IPS DF 19.7 (cell line): ENCODE data around the gene LRFN3.
"Not testable (repeated sequence)": the region's sequence is repeated elsewhere in the genome, so short reads cannot be mapped to it uniquely, and the experiment has no call there.

Experiments
- DNase-seq: peaks from one replicate; pipeline ENCODE4 v3.0.0-alpha.2; 2013; ENCODE audit warnings: low read depth, low spot score

The LRFN3 gene

DNA sequence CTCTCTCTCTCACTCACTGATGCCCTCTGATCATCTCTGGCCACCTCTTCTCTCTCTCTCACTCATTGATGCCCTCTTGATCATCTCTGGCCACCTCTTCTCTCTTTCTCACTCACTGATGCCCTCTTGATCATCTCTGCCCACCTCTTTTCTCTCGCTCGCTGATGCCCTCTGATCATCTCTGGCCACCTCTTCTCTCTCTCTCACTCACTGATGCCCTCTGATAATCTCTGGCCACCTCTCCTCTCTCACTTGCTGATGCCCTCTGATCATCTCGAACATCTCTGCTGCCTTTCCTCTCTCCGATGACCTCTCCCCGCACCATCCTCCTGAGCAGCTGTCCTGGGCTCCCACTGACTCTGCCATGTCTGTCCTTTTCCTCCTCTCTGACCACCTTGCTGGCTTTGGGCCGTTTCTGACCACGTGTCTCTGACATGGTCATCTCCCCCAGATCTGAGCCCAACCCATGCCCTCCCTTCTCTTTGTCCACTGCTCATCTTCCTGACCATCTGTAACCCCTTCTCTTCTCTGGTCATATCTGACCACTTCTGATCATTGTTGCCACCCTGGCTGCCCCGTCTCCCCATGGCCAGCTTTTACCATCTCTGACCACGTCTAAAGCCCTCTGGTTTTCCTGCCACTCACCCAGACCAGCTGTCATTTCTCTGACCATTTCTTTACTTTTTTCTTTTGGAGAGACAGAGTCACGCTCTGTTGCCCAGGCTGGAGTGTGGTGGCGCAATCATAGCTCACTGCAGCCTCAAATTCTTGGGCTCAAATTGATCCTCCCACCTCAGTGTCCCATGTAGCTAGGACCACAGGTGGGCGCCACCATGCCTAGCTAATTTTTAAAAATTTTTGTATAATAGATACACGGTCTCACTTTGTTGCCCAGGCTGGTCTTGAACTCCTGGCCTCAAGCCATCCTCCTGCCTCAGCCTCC is 2.4 kb downstream of the LRFN3 start:
- no peak for DNase-seq

DNA sequence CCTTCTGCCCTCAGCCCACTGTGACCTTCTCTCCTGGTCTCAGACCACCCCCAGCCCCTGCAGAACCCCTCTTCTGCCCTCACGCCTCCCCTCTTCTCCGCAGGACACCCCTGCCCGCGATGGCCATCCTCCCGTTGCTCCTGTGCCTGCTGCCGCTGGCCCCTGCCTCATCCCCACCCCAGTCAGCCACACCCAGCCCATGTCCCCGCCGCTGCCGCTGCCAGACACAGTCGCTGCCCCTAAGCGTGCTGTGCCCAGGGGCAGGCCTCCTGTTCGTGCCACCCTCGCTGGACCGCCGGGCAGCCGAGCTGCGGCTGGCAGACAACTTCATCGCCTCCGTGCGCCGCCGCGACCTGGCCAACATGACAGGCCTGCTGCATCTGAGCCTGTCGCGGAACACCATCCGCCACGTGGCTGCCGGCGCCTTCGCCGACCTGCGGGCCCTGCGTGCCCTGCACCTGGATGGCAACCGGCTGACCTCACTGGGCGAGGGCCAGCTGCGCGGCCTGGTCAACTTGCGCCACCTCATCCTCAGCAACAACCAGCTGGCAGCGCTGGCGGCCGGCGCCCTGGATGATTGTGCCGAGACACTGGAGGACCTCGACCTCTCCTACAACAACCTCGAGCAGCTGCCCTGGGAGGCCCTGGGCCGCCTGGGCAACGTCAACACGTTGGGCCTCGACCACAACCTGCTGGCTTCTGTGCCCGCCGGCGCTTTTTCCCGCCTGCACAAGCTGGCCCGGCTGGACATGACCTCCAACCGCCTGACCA is 3.3 kb downstream of the LRFN3 start:
- DNase-seq = no peak

DNA sequence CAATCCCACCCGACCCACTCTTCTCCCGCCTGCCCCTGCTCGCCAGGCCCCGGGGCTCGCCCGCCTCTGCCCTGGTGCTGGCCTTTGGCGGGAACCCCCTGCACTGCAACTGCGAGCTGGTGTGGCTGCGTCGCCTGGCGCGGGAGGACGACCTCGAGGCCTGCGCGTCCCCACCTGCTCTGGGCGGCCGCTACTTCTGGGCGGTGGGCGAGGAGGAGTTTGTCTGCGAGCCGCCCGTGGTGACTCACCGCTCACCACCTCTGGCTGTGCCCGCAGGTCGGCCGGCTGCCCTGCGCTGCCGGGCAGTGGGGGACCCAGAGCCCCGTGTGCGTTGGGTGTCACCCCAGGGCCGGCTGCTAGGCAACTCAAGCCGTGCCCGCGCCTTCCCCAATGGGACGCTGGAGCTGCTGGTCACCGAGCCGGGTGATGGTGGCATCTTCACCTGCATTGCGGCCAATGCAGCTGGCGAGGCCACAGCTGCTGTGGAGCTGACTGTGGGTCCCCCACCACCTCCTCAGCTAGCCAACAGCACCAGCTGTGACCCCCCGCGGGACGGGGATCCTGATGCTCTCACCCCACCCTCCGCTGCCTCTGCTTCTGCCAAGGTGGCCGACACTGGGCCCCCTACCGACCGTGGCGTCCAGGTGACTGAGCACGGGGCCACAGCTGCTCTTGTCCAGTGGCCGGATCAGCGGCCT is 4.1 kb downstream of the LRFN3 start:
- DNase-seq = no peak

DNA sequence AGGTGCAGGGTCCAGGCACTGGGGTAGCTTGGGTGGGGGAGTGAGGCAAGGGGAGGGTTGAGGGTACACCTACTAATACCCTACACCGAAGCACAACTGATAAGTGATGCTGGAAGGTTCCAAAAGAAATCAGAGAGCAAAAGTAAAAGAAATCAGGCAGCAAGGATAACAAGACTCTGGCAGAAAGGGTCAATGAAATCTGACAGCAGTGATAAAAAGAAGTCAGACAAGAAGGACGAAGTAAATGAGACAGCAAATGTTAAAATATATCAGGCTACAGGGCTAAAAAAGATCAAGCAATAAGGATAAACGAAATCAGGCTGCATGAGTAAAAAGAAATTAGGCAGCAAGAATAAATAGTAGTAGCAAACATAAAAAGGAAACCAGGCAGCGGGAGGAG is 4.7 kb downstream of the LRFN3 start:
- no peak for DNase-seq

DNA sequence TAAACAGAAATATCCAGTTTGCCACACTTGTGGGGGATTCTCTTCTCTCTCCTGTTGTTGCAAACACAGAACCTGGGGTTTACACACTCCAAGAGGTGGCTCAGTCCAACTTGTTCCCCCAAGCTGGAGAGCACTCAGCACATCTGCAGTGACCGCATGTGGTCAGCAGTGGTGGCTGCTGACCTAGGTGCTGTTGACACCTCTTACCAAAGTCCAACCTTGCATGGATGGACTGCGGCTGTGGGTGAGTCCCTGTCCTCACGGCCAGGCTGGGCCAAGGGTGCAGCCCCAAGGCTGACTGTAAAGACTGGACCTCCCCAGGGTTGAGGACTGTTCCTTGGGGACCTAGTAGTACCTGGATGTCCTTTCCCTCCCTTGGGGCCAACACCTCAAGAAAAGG is 6.1 kb downstream of the LRFN3 start:
- no peak for DNase-seq

DNA sequence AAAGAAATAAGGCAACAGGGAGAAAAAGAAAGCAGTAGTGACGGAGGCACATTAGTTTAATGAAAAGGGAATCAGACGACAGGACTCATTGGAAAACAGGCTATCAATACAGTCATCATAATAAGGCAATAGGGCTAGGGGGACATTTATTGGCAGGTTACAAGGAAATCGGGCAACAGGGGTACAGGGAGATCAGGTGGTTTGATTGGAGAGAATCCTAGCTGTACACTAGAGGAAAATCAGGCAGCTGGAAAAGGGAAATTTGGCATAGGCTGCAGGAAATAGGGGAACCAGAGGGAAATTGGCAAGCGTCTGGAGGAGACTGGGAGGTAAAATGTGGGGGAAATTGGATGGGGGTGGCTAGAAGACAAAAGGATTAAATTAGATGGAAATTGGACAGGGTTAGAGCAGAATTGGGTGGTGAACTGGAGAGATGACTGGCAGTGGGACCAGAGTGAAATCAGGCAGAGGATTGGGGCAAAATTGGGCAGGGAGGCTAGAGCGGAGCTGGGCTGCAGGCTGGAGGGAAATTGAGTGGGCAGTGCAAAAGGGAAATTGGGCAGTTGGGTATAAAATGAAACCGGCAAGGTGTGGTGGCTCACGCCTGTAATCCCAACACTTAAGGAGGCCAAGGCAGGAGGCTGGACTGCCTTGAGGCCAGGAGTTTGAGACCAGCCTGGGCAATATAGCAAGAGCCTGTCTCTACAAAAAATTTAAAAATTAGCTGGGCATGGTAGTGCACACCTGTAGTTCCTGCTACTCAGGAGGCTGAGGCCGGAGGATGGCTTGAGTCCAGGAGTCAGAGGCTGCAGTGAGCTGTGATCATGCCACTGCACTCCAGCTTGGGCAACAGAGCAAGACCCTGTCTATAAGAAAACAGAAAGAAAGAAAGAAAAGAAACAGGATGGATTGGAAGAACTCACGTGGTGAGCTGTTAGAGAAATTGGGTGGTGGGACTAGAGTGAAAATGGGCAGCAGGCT is 7.4 kb downstream of the LRFN3 start:
- no peak for DNase-seq

DNA sequence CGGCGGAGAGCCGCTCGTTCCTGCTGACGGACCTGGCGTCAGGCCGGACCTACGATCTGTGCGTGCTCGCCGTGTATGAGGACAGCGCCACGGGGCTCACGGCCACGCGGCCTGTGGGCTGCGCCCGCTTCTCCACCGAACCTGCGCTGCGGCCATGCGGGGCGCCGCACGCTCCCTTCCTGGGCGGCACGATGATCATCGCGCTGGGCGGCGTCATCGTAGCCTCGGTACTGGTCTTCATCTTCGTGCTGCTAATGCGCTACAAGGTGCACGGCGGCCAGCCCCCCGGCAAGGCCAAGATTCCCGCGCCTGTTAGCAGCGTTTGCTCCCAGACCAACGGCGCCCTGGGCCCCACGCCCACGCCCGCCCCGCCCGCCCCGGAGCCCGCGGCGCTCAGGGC is 8.4 kb downstream of the LRFN3 start:
- no peak for DNase-seq

DNA sequence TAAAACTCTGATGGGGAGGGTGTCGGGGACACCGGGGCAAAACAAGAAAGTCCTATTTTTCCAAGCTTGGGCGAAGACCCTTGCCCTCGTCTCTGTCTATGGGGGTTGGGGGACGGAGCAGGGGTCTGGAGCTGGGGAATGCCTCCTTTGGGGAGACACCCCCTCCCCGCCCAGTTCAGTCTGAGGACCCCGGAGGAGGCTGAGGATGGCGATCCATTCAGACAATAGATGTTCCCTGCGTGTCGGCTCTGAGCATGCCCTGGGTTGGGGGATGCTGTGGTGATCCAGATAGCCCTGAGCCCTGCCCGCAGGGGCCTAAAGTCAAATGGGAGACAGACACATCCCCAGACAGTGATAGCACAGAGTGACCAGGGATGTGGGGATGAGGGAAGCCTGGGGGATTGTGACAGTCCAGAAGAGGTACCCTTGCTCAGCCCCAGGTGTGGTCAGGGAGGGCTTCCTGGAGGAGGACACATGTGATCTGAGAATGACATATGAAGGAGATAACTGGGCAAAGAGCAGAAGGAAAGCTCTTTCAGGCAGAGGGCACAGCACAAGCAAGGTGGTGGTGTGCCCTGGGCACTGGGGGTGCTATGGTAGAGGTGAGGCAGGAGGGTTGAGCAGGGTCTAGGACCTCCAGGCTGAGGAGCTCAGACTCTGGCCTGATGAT is 9.1 kb downstream of the LRFN3 start:
- no peak for DNase-seq

DNA sequence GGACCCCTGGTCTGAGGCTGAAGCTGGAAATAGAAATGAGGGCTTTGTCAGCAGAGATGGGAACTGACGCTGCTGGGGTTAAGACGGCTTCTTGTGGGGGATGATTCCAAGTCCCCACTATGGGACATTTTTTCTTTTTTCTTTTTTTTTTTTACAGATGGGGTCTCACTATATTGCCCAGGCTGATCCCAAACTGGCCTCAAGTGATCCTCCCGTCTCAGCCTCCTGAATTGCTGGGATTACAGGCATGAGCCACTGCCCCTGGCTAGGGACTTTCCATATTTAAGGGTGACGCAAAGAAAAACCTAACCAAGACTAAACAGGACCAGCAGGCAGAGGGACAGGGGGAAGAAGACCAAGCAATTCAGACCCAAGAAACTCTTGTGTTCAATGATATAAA is 10.0 kb downstream of the LRFN3 start:
- DNase-seq = no peak

DNA sequence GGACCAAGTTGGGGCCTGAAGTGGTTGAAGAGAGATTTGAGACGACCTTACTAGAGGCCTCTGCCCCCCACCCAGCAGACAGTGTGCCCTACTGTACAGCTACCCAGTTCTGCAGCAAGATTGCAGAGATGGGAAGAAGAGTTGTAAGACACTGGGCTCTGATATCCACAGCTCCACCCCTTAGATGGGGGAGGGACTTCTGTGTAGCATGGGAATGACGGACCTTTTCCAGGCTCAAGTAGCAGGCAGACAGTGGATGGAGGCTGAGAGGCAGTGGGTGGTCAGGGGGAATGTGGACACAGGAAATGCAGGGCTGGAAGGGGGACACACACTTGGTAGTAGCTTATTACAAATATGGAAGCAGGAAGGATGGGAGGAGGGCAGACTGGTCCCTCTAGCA is 13.0 kb downstream of the LRFN3 start:
- DNase-seq = no peak

DNA sequence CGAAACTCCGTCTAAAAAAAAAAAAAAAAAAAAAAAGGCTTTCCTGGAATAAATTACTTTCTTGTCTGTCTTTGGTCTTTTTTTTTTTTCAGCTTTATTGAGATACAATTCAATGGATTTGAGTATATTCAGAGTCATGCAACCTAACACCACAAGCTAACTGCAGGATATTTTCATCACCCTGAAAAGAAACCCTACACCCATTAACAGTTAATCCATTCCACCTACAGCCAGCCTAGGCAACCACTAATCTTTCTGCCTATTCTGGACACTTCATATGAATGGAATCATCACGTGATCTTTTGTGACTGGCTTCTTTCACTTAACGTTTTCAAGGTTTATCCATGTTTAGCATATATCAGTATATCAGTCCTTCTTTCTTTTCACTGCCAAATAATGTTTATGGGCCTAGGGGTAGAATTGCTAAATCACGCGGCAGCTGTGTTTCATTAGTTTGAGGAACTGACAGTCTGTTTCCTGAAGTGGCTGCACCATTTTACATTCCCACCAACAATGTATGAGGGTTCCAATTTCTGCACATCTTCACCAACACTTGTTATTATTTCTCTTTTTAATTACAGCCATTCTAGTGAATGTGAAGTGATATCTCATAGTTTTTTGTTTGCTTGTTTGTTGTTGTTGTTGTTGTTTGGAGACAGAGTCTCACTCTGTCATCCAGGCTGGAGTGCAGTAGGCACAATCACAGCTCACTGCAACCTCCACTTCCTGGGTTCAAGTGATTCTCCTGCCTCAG is 19.9 kb downstream of the LRFN3 start:
- DNase-seq = no peak

DNA sequence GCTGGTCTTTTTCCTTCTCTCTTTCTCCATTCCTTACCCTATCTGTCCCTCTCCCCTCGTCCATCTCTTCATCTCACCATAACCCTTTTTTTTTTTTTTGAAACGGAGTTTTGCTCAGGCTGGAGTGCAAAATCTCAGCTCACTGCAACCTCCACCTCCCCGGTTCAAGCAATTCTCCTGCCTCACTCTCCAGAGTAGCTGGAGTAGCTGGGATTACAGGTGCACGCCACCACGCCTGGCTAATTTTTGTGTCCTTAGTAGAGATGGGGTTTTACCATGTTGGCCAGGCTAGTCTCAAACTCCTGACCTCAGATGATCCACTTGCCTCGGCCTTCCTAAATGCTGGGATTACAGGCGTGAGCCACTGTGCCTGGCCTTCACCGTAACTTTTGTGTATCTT is 21.2 kb downstream of the LRFN3 start:
- DNase-seq = not testable (repeated sequence)

DNA sequence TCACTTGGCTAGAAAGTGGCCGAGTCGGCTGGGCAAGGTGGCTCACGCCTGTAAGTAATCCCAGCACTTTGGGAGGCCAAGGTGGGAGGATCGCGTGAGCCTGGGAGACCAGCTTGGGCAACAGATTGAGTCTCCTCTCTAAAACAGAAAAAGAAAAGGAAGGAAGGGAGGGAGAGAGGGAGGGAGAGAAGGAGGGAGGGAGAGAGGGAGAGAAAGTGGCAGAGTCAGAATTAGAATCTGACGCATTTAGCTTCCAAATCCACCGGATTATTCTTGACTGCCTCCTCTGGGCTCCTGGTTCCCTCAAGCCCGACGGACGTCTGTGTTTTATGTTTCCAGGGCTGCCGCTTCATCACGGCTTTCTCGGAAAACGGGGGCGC is 22.5 kb downstream of the LRFN3 start:
- DNase-seq = no peak

DNA sequence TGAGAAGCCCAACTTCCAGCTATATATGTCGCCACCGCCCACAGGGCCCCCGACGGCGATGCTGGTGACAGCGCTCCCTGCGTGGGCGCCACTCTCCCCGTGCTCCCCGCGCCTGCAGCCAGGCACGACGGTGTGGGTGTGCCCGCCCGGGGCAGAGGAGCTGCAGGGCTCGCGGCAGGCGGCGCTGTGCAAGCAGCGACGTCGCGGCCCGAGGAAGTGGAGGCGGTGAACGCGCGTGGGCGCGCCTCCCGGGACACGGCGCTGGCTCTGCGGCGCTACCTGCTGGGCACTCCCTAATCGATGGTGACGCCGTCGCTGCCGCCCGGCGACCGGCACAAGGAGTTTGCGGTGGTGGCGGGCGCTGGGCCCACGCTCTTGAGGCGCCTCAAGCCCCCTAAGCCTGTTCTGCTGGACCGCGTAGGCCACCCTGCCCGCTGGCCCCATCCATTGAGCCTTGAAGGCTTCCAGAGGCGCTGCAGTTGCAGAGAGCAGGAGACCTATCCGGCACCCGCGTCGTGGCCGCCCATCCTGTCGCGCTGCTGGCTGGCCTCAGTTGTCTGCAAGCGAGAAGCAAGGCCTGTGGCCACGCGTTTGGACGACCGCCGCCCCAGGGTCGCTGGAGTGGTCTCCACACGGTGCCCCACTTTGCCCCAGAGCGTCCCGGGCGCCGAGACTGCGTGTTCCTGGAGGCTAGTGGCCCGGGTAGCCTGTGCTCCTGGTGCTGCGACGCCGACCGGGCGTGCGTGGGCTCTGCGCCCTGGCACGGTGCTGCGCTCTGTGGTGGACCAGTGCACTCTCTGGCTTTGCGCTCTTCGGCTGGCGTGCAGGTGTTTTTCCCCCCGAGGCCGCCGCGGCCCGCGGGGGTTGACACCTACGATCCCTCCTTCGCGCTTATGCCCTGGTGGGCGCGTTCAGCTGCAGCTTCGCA is 23.1 kb downstream of the LRFN3 start:
- DNase-seq = no peak

DNA sequence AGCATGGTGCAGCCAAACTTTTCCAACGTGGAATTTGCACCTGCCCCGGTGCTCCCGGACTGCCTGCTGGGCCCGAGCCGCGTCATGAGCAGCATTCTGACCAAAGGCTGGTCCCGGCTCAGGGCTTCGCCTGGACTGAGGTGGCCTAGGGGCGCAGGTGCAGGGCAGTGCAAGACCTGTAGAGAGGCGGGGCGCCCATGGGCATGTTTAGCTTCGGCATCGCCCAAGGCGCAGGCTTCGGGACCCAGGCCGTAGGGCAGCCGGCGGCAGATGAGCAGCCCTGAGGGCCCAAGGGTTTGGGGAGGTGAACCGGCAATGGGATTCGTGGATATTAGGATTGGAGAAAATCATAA is 23.8 kb downstream of the LRFN3 start:
- no peak for DNase-seq

DNA sequence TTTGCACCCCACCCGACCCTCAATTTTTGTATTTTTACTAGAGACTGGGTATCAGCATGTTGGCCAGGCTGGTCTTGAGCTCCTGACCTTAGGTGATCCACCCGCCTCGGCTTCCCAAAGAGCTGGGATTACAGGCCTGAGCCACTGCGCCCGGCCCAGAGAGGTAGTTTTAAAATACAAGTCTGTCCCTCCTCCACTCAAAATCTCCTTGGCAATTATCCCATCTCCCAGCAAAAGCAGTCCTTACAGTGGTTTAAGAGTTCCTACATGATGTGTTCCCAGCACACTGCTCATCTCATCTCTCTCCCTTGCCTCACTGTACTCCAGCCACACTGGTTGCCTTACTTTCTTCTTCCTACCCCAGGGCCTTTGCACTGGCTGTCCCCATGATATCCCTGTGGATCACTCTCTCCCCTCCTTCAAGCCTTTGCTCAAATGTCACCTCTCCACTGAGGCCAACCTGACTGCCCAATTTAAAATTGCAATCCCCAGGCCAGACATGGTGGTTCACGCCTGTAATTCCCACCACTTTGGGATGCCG is 24.3 kb downstream of the LRFN3 start:
- DNase-seq = no peak

DNA sequence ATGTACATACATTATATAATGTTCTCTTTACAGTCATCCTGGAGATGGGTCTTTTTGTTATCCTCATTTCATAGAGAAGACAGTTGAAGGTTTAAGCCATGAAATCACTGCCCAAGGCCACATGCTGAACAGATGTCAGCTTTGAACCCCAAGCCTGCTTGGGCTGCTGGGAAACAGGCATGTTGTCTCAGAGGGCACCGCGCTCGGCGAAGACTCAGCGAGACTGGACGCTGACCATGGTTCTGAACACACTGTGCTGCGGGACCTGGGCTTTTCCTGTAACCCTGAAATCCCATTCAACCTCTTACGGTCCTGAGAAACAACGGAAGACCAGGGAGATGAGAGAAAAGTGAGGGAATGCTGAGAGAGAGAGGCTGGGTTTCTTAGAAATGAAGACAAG is 27.3 kb downstream of the LRFN3 start:
- no peak for DNase-seq

DNA sequence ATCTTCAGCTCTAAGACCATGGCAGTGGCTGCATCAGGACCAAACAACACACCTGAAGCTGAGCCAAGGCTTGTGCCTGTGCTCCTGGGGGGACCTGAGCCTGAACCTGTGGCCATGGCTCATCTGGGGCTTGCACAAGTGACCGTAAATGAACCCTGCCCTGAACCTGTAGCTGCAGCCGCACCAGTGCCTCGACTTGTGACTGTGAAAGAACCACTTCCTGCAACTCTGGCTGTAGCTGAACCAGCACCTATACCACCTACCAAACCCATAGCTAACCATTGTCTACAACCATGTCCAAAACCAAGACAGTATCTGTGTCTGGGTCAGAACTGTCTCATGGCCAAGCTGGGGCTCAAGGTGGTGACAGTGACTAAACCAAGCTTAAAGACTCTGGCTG is 30.6 kb downstream of the LRFN3 start:
- no peak for DNase-seq

DNA sequence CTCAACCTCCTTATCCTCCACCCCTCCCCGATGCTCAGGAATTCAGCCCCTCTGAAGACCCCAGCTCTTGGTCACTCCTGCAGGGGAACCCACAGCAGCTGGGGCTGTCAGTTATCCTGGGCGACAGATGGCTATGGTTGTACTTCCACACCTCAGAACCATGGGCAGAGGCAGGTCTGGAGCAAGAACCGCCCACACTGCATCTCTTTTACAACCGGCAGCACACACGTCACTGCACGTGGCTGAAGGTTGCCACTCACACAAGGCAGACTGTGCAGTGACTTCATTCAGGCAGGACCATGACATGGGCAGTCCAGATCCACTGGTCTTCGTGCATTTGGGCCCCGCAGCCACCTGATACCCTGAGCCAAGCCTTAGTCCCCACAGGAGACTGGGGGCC is 37.3 kb downstream of the LRFN3 start:
- DNase-seq = no peak
